Heart left ventricle (tissue), 16 donors: ENCODE data around the gene GUCY2D. TPM values are rescaled to one million over a fixed set of nuclear protein-coding genes. Genes with fewer than 3 reads are reported as not detected.
A peak's percentile ranks its signal among the peaks of the same experiment; 100 is the strongest.

Experiments
- ATAC-seq, 4 donors: fragments of 200-7000 bp; cut with Tn5 transposase; one replicate each; pipeline ENCODE4 v1.9.1; 2020 to 2022; ENCODE audit warnings: moderate library complexity in 4 of 4, mild to moderate bottlenecking in 3 of 4, moderate number of reproducible peaks in 1 of 4
- DNase-seq, 5 donors: peaks; one replicate each; pipeline ENCODE4 v3.0.0-alpha.2; 2020
- H3K27ac ChIP-seq, 12 donors: fragments of 200-600 bp; sonication (generic) in 4 of 12; one replicate each; pipeline versions ENCODE4 v1.5.0 to v1.8.0; 2016 to 2022; ENCODE audit warnings: mild to moderate bottlenecking in 2 of 12
- H3K27me3 ChIP-seq, 9 donors: fragments of 200-600 bp; sonication (generic) in 2 of 9; one replicate each; pipeline versions ENCODE4 v1.5.1 to v1.8.0; 2016 to 2022; ENCODE audit warnings: mild to moderate bottlenecking in 3 of 9
- H3K36me3 ChIP-seq, 9 donors: fragments of 200-600 bp; sonication (generic) in 2 of 9; one replicate each; pipeline versions ENCODE4 v1.5.0 to v1.8.0; 2018 to 2022; ENCODE audit warnings: mild to moderate bottlenecking in 2 of 9
- H3K4me1 ChIP-seq, 12 donors: fragments of 200-600 bp; sonication (generic) in 4 of 12; one replicate each; pipeline versions ENCODE4 v1.5.0 to v1.8.0; 2016 to 2022; ENCODE audit warnings: mild to moderate bottlenecking in 3 of 12
- H3K4me3 ChIP-seq, 12 donors: fragments of 200-600 bp; sonication (generic) in 4 of 12; one replicate each; pipeline versions ENCODE4 v1.5.0 to v1.8.0; 2017 to 2022; ENCODE audit warnings: mild to moderate bottlenecking in 9 of 12, moderate library complexity in 4 of 12
- H3K9me3 ChIP-seq, 12 donors: fragments of 200-600 bp; sonication (generic) in 4 of 12; one replicate each; pipeline versions ENCODE4 v1.5.0 to v1.8.0; 2016 to 2022; ENCODE audit warnings: mild to moderate bottlenecking in 1 of 12
- CTCF ChIP-seq, 12 donors: fragments of 200-600 bp; sonication (generic) in 4 of 12; IDR thresholded peaks; one replicate each; pipeline versions ENCODE4 v1.5.0 to v1.8.0; 2018 to 2022; ENCODE audit warnings: antibody characterized with exemption in 12 of 12, mild to moderate bottlenecking in 5 of 12
- POLR2A ChIP-seq, 2 donors: fragments of 450-650 bp; IDR thresholded peaks; one replicate each; pipeline ENCODE4 v1.6.1; 2017; ENCODE audit warnings: antibody characterized with exemption in 2 of 2, mild to moderate bottlenecking in 2 of 2, moderate library complexity in 2 of 2
- WGBS, 4 donors: extraction: QIAGEN DNeasy Blood & Tissue Kit in 2 of 4; methylation state at CpG; one replicate each; pipeline versions ENCODE4 v1.1.5 to v1.1.7; 2013 to 2018; 5-methylcytosine and 5-hydroxymethylcytosine counted together
- intact Hi-C, 10 donors: fragments of 100-400 bp; cut with DNase I; formaldehyde crosslinking; loops; one replicate each; pipeline versions ENCODE4 v1.11.1 to v1.14.2; 2022
- polyA plus RNA-seq, 2 donors: library from polyadenylated mRNA; stranded (reverse); fragments of 200-250 nt; gene quantifications; one replicate each; pipeline ENCODE4 v1.2.3, GENCODE V29; 2013
- total RNA-seq, 9 donors: library from RNA; depleted of rRNA in 2 of 9; stranded (reverse); fragments of >200 nt in 2 of 9; fragmentation: NEBNext Ultra II Directional in 3 of 9; extraction: Animal tissue kit (Norgen Biotek cat#: 25700) in 3 of 9; gene quantifications; one replicate each; pipeline versions ENCODE4 v1.1.0 to v1.2.4, GENCODE V29; 2016 to 2023
- donor health status: ischemic (EF 13 %, LVEDD 7.1; RV severe dilation, severe dysfunction).
- donor health status: healthy with polysubstance abuse.
- donor health status: DM: no; HTN: yes; CAD: no.
- donor health status: DM: no; HTN: no; CAD: no.
- donor health status: ischemic (EF 25% LVEDD 6.9; RV normal size, moderate dysfunction).
- donor health status: ischemic (EF 25% LVEDD 5.7; RV mildly dilated, moderate dysfunction).
- donor health status: healthy.
- donor health status: DM: yes; HTN: yes; CAD: no.
- donor health status: ischemic (EF 35%, LVEDD 5.7; RV mildly dilated, moderate dysfunction).
- donor health status: nonischemic (EF 11% LVEDD 7.7; RV severe dilation, severe dysfunction).
- donor health status: DM: yes; HTN: yes; CAD: no.
- donor health status: PGD.
- donor health status: ischemic (EF 29% LVEDD 5.4; RV normal size, mild dysfunction).
- donor health status: nonischemic (EF 23%, LVEDD 6.1; RV moderate dilation, normal function).

GUCY2D gene
- total and polyA plus RNA-seq, 11 donors: 0.04 TPM; not detected in 10

GRCh38 chr17:8069587-8069860, 67.1 kb downstream of the GUCY2D start:
- H3K9me3 ChIP-seq: no peaks in the 10 kb centered on the region
- no peaks in the 10 kb centered on the region for H3K36me3 ChIP-seq
- intact Hi-C loops: loop anchor here in 1 of 10 donors (10.0 kb wide), 1 partner anchor 225 kb away; the partner anchor contains the start of gene SLC25A35
- WGBS, 4 donors: 81 to 89% (median 89%) methylated on average over 3 of the region's 3 CpGs
- H3K27ac ChIP-seq: peak overlapping the region in 1 of 12 donors; percentile 19
- TF ChIP-seq CTCF (IDR thresholded peaks at IDR 0.05) (no peak), POLR2A (IDR thresholded peaks at IDR 0.05) (no peak)
- H3K4me3 ChIP-seq: no peak overlapping the region
- DNase-seq (no peak), ATAC-seq (no peak)
- H3K4me1 ChIP-seq: peaks cover 0 to 31% (median 16%) of the 10 kb centered on the region in 12 donors
- H3K27me3 ChIP-seq: peaks cover 18 to 47% (median 38%) of the 10 kb centered on the region in 9 donors

Other genes with a start within 250 kb of the GUCY2D start
- 10 to 100 TPM in 8 of 9 donors, 1 to 10 TPM in 1; 7.4 to 29.3 (median 24.8) TPM for gene KDM6B, start 168.4 kb upstream of the GUCY2D start, total RNA-seq
- gene KDM6B, start 168.4 kb upstream of the GUCY2D start, polyA plus RNA-seq: 10 to 100 TPM; 11.6 to 14.4 TPM
- gene TMEM88, start 147.5 kb upstream of the GUCY2D start, total RNA-seq: 100 to 1,000 TPM in 1 of 9 donors, 10 to 100 TPM in 8; 16.7 to 130 (median 27.0) TPM
- gene TMEM88, start 147.5 kb upstream of the GUCY2D start, polyA plus RNA-seq: 100 to 1,000 TPM in 1 of 2 donors, 10 to 100 TPM in 1; 97.7 to 112 TPM
- gene NAA38, start 145.1 kb upstream of the GUCY2D start, total RNA-seq: 100 to 1,000 TPM in 1 of 9 donors, 10 to 100 TPM in 8; 60.9 to 141 (median 72.4) TPM
- 100 to 1,000 TPM in 1 of 2 donors, 10 to 100 TPM in 1; 75.2 to 179 TPM for gene NAA38, start 145.1 kb upstream of the GUCY2D start, polyA plus RNA-seq
- gene CYB5D1, start 144.6 kb upstream of the GUCY2D start, total RNA-seq: 10 to 100 TPM in 8 of 9 donors, 1 to 10 TPM in 1; 9.3 to 20.4 (median 16.6) TPM
- 10 to 100 TPM; 11.7 to 15.5 TPM for gene CYB5D1, start 144.6 kb upstream of the GUCY2D start, polyA plus RNA-seq
- 10 to 100 TPM in 6 of 9 donors, 1 to 10 TPM in 3; 6.7 to 30.6 (median 13.6) TPM for gene CHD3, start 113.8 kb upstream of the GUCY2D start, total RNA-seq
- 10 to 100 TPM; 17.5 to 17.9 TPM for gene CHD3, start 113.8 kb upstream of the GUCY2D start, polyA plus RNA-seq
- gene RNF227, start 86.3 kb upstream of the GUCY2D start, total RNA-seq: 1 to 10 TPM in 5 of 9 donors, under 1 TPM in 4; 0.51 to 4.9 (median 1.1) TPM
- under 1 TPM; 0.79 to 0.88 TPM for gene RNF227, start 86.3 kb upstream of the GUCY2D start, polyA plus RNA-seq
- gene KCNAB3, start 72.8 kb upstream of the GUCY2D start, total RNA-seq: 1 to 10 TPM in 2 of 9 donors, under 1 TPM in 5, not detected in 2; 0.19 to 1.7 (median 0.38) TPM
- under 1 TPM; 0.22 to 0.88 TPM for gene KCNAB3, start 72.8 kb upstream of the GUCY2D start, polyA plus RNA-seq
- 100 to 1,000 TPM in 6 of 9 donors, 10 to 100 TPM in 3; 60.8 to 170 (median 125) TPM for gene TRAPPC1, start 70.7 kb upstream of the GUCY2D start, total RNA-seq
- 100 to 1,000 TPM; 136 to 156 TPM for gene TRAPPC1, start 70.7 kb upstream of the GUCY2D start, polyA plus RNA-seq
- gene CNTROB, start 70.4 kb upstream of the GUCY2D start, total RNA-seq: 10 to 100 TPM in 4 of 9 donors, 1 to 10 TPM in 5; 7.9 to 19.2 (median 9.7) TPM
- gene CNTROB, start 70.4 kb upstream of the GUCY2D start, polyA plus RNA-seq: 10 to 100 TPM; 11.2 to 15.4 TPM
- 1 to 10 TPM in 1 of 9 donors, under 1 TPM in 4, not detected in 4; 0.07 to 2.2 (median 0.18) TPM for gene ALOX15B, start 36.4 kb downstream of the GUCY2D start, total RNA-seq
- 1 to 10 TPM in 1 of 2 donors, under 1 TPM in 1; 0.23 to 1.4 TPM for gene ALOX15B, start 36.4 kb downstream of the GUCY2D start, polyA plus RNA-seq
- not detected for gene ALOX12B, start 85.1 kb downstream of the GUCY2D start, total RNA-seq
- not detected for gene ALOX12B, start 85.1 kb downstream of the GUCY2D start, polyA plus RNA-seq
- gene ALOXE3, start 115.9 kb downstream of the GUCY2D start, total RNA-seq: not detected
- under 1 TPM in 1 of 2 donors, not detected in 1; 0.12 TPM for gene ALOXE3, start 115.9 kb downstream of the GUCY2D start, polyA plus RNA-seq
- gene HES7, start 121.5 kb downstream of the GUCY2D start, total RNA-seq: under 1 TPM in 4 of 9 donors, not detected in 5; 0.17 to 0.76 (median 0.44) TPM
- under 1 TPM; 0.23 to 0.40 TPM for gene HES7, start 121.5 kb downstream of the GUCY2D start, polyA plus RNA-seq
- gene PER1, start 149.8 kb downstream of the GUCY2D start, total RNA-seq: 100 to 1,000 TPM in 3 of 9 donors, 10 to 100 TPM in 6; 40.2 to 132 (median 86.3) TPM
- 100 to 1,000 TPM in 1 of 2 donors, 10 to 100 TPM in 1; 96.2 to 164 TPM for gene PER1, start 149.8 kb downstream of the GUCY2D start, polyA plus RNA-seq
- 10 to 100 TPM; 21.5 to 67.2 (median 51.1) TPM for gene VAMP2, start 160.3 kb downstream of the GUCY2D start, total RNA-seq
- gene VAMP2, start 160.3 kb downstream of the GUCY2D start, polyA plus RNA-seq: 10 to 100 TPM; 49.0 to 50.6 TPM
- gene TMEM107, start 173.8 kb downstream of the GUCY2D start, total RNA-seq: 10 to 100 TPM in 3 of 9 donors, 1 to 10 TPM in 6; 5.3 to 16.4 (median 8.4) TPM
- 1 to 10 TPM; 3.8 to 8.9 TPM for gene TMEM107, start 173.8 kb downstream of the GUCY2D start, polyA plus RNA-seq
- gene BORCS6, start 187.6 kb downstream of the GUCY2D start, total RNA-seq: 10 to 100 TPM in 3 of 9 donors, 1 to 10 TPM in 6; 6.1 to 13.5 (median 8.1) TPM
- 10 to 100 TPM in 1 of 2 donors, 1 to 10 TPM in 1; 5.1 to 12.9 TPM for gene BORCS6, start 187.6 kb downstream of the GUCY2D start, polyA plus RNA-seq
- gene AURKB, start 208.0 kb downstream of the GUCY2D start, total RNA-seq: 10 to 100 TPM in 1 of 9 donors, 1 to 10 TPM in 1, under 1 TPM in 3, not detected in 4; 0.23 to 10.3 (median 0.81) TPM
- under 1 TPM in 1 of 2 donors, not detected in 1; 0.47 TPM for gene AURKB, start 208.0 kb downstream of the GUCY2D start, polyA plus RNA-seq
- gene CTC1, start 245.4 kb downstream of the GUCY2D start, total RNA-seq: 10 to 100 TPM in 7 of 9 donors, 1 to 10 TPM in 2; 4.6 to 24.4 (median 12.1) TPM
- gene CTC1, start 245.4 kb downstream of the GUCY2D start, polyA plus RNA-seq: 10 to 100 TPM in 1 of 2 donors, 1 to 10 TPM in 1; 7.9 to 13.3 TPM
- gene PFAS, start 246.7 kb downstream of the GUCY2D start, total RNA-seq: 10 to 100 TPM in 7 of 9 donors, 1 to 10 TPM in 2; 7.7 to 23.8 (median 14.1) TPM
- 10 to 100 TPM in 1 of 2 donors, 1 to 10 TPM in 1; 6.1 to 11.8 TPM for gene PFAS, start 246.7 kb downstream of the GUCY2D start, polyA plus RNA-seq